GM23338 (cell line): ENCODE results near the gene LRRC26.

Experiments
- CREB1 ChIP-seq: fragments of 250-450 bp; sonication (Bioruptor Pico); IDR thresholded peaks from 2 replicates; pipeline ENCODE4 v1.5.0; 2020; ENCODE audit warnings: low read depth, mild to moderate bottlenecking, moderate library complexity
- CTCF ChIP-seq, 2 experiments: fragments of 200-600 bp in 1 of 2; sonication (generic) in 1 of 2; conservative IDR thresholded peaks; 2 replicates each; pipeline versions ENCODE4 v1.5.1 to v1.6.1; 2016 to 2017; ENCODE audit warnings: antibody characterized with exemption in 2 of 2, low read depth in 2 of 2, mild to moderate bottlenecking in 2 of 2, moderate library complexity in 1 of 2
- EZH2 ChIP-seq: fragments of 200-600 bp; sonication (generic); IDR thresholded peaks from one replicate; pipeline ENCODE4 v1.8.0; 2017; ENCODE audit warnings: antibody characterized with exemption, mild to moderate bottlenecking, low read depth; ENCODE audit not compliant: unreplicated experiment
- EZH2phosphoT487 ChIP-seq: fragments of 200-600 bp; sonication (generic); IDR thresholded peaks from one replicate; pipeline ENCODE4 v1.8.1; 2018; ENCODE audit warnings: antibody characterized with exemption; ENCODE audit not compliant: unreplicated experiment
- JUNB ChIP-seq: IDR thresholded peaks from one replicate; pipeline ENCODE4 v1.6.1; 2016; ENCODE audit warnings: antibody characterized with exemption; ENCODE audit not compliant: unreplicated experiment
- NANOG ChIP-seq: IDR thresholded peaks from 2 replicates; pipeline ENCODE4 v1.6.1; 2016; ENCODE audit warnings: antibody characterized with exemption, borderline replicate concordance
- POLR2AphosphoS5 ChIP-seq: IDR thresholded peaks from 2 replicates; pipeline ENCODE4 v1.6.1; 2016; ENCODE audit warnings: antibody characterized with exemption, low read depth
- STAT1 ChIP-seq: IDR thresholded peaks from one replicate; pipeline ENCODE4 v1.6.1; 2016; ENCODE audit warnings: antibody characterized with exemption; ENCODE audit not compliant: unreplicated experiment
- ZNF114 ChIP-seq: fragments of 250-450 bp; sonication (Bioruptor Pico); IDR thresholded peaks from 2 replicates; pipeline ENCODE4 v1.5.0; 2020; ENCODE audit warnings: mild to moderate bottlenecking, moderate library complexity
- ZNF331 ChIP-seq: fragments of 250-450 bp; sonication (Bioruptor Pico); IDR thresholded peaks from 2 replicates; pipeline ENCODE4 v1.5.0; 2020; ENCODE audit warnings: low read depth, mild to moderate bottlenecking, moderate library complexity
- ZNF462 ChIP-seq: fragments of 250-450 bp; sonication (Bioruptor Pico); IDR thresholded peaks from 2 replicates; pipeline ENCODE4 v1.5.0; 2020; ENCODE audit warnings: mild to moderate bottlenecking, moderate library complexity
- TF ChIP-seq, protein P1 (sequence below): IDR thresholded peaks from one replicate; pipeline ENCODE4 v1.6.1; 2018; ENCODE audit warnings: antibody characterized with exemption; ENCODE audit not compliant: unreplicated experiment
- TF ChIP-seq, protein P2 (sequence below): IDR thresholded peaks from 2 replicates; pipeline ENCODE4 v1.6.1; 2016; ENCODE audit warnings: antibody characterized with exemption

GRCh38 chr9:137191691-137192447 lies 22.0 kb upstream of the LRRC26 start:
- TF ChIP-seq CTCF (conservative IDR thresholded peaks at IDR 0.05; ENCODE audit: low read depth in 2 of 2) (no peak), EZH2 (no peak), EZH2phosphoT487 (no peak), ZNF462 (CRISPR knock-in tag) (no peak), CREB1 (CRISPR knock-in tag) (no peak), POLR2AphosphoS5 (no peak), ZNF114 (CRISPR knock-in tag) (no peak), NANOG (no peak), JUNB (no peak), ZNF331 (CRISPR knock-in tag) (no peak), STAT1 (no peak)
- TF ChIP-seq, protein P1, sequence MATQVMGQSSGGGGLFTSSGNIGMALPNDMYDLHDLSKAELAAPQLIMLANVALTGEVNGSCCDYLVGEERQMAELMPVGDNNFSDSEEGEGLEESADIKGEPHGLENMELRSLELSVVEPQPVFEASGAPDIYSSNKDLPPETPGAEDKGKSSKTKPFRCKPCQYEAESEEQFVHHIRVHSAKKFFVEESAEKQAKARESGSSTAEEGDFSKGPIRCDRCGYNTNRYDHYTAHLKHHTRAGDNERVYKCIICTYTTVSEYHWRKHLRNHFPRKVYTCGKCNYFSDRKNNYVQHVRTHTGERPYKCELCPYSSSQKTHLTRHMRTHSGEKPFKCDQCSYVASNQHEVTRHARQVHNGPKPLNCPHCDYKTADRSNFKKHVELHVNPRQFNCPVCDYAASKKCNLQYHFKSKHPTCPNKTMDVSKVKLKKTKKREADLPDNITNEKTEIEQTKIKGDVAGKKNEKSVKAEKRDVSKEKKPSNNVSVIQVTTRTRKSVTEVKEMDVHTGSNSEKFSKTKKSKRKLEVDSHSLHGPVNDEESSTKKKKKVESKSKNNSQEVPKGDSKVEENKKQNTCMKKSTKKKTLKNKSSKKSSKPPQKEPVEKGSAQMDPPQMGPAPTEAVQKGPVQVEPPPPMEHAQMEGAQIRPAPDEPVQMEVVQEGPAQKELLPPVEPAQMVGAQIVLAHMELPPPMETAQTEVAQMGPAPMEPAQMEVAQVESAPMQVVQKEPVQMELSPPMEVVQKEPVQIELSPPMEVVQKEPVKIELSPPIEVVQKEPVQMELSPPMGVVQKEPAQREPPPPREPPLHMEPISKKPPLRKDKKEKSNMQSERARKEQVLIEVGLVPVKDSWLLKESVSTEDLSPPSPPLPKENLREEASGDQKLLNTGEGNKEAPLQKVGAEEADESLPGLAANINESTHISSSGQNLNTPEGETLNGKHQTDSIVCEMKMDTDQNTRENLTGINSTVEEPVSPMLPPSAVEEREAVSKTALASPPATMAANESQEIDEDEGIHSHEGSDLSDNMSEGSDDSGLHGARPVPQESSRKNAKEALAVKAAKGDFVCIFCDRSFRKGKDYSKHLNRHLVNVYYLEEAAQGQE, result no peak
- TF ChIP-seq, protein P2, sequence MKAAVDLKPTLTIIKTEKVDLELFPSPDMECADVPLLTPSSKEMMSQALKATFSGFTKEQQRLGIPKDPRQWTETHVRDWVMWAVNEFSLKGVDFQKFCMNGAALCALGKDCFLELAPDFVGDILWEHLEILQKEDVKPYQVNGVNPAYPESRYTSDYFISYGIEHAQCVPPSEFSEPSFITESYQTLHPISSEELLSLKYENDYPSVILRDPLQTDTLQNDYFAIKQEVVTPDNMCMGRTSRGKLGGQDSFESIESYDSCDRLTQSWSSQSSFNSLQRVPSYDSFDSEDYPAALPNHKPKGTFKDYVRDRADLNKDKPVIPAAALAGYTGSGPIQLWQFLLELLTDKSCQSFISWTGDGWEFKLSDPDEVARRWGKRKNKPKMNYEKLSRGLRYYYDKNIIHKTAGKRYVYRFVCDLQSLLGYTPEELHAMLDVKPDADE, result no peak
